Tibial nerve (tissue), 4 donors: ENCODE measurements around the gene PLXNB2. TPM values are rescaled to one million over a fixed set of nuclear protein-coding genes. Genes with fewer than 3 reads are reported as not detected.

Experiments used
- DNase-seq, 2 donors: peaks; one replicate each; pipeline ENCODE4 v3.0.0-alpha.2; 2019; ENCODE audit warnings: low spot score in 2 of 2
- H3K27ac ChIP-seq, 4 donors: fragments of 200-600 bp; sonication (generic) in 3 of 4; one replicate each; pipeline ENCODE4 v1.5.1; 2017 to 2019; ENCODE audit warnings: mild to moderate bottlenecking in 1 of 4
- H3K27me3 ChIP-seq, 2 donors: fragments of 200-600 bp; sonication (generic) in 1 of 2; one replicate each; pipeline versions ENCODE4 v1.5.1 to v1.6.0; 2017 to 2019
- H3K36me3 ChIP-seq, 3 donors: fragments of 200-600 bp; sonication (generic); one replicate each; pipeline ENCODE4 v1.5.1; 2018 to 2019
- H3K4me1 ChIP-seq, 4 donors: fragments of 200-600 bp; sonication (generic) in 3 of 4; one replicate each; pipeline ENCODE4 v1.5.1; 2017 to 2019
- H3K4me3 ChIP-seq, 4 donors: fragments of 200-600 bp; sonication (generic) in 3 of 4; one replicate each; pipeline ENCODE4 v1.5.1; 2017 to 2019; ENCODE audit warnings: mild to moderate bottlenecking in 1 of 4, moderate library complexity in 1 of 4
- H3K9me3 ChIP-seq, 4 donors: fragments of 200-600 bp; sonication (generic) in 3 of 4; one replicate each; pipeline ENCODE4 v1.5.1; 2017 to 2019
- EP300 ChIP-seq, 2 donors: sonication (generic); formaldehyde crosslinking; IDR thresholded peaks; one replicate each; pipeline ENCODE4 v1.6.1; 2017; ENCODE audit warnings: antibody characterized with exemption in 2 of 2, mild to moderate bottlenecking in 1 of 2
- POLR2A ChIP-seq, 2 donors: fragments of 450-650 bp; IDR thresholded peaks; one replicate each; pipeline ENCODE4 v1.6.1; 2017; ENCODE audit warnings: antibody characterized with exemption in 2 of 2, mild to moderate bottlenecking in 2 of 2, moderate library complexity in 2 of 2
- WGBS, 2 donors: methylation state at CpG; one replicate each; pipeline ENCODE4 v1.1.5; 2018; 5-methylcytosine and 5-hydroxymethylcytosine counted together
- total RNA-seq, 4 donors: library from RNA; depleted of rRNA; stranded (reverse); fragments of >200 nt; gene quantifications; one replicate each; pipeline ENCODE4 v1.1.0, GENCODE V29; 2016
- TF ChIP-seq, protein P1 (sequence below), 5 experiments: fragments of 200-600 bp in 3 of 5; fragments of 450-650 bp in 2 of 5; sonication (generic) in 3 of 5; IDR thresholded peaks; one replicate each; pipeline ENCODE4 v1.5.1; 2016 to 2019; ENCODE audit warnings: antibody characterized with exemption in 5 of 5, mild to moderate bottlenecking in 3 of 5, moderate library complexity in 2 of 5

The PLXNB2 gene
- total RNA-seq, 4 donors from 2014 or later, result 135 to 193 (median 165) TPM

DNA sequence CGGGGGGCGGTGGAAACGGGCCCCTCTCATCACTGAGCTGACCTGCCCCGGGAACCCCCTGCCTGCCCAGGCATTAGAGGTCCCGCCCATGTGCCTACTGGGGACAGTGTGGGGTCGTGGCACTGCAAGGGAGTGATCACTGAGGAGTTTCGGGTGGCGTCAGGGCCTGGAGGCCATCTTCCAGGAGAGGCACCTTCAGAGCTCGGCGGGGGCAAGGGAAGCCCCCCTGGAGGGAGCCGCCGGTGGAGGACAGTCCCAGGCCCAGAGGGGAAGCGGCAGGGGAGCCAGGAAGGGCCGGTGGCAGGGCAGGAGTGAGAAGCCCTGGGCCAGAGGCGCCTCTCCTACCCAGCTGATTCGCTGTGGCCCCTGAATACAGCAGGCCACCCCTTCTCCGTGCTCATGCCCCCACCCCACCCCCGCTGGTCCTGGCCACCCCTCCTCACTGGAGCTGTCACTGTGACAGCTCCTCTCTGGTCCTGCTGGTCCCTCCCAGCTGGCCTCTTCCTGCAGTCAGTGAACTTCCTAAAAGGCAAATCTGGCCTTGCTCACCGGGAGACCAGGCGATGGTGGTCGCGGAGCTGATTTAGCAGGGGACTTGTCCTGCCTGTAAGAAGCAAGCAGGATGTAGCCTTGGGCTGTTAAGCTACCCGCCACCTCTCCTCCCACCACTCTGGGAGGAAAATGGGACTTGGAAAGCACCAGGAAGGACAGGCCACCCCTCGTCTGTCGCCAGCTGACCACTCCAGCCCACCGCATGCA, 35.2 kb downstream of the PLXNB2 start:
- H3K9me3 ChIP-seq, result no peaks in the 10 kb centered on the region
- H3K27ac ChIP-seq, result peak overlapping the region in 1 of 4 donors; percentile 64
- peak overlapping the region in 3 of 4 donors; percentile 41 to 66 (median 54) for H3K4me3 ChIP-seq
- no peak for DNase-seq
- peaks cover 0 to 78% (median 42%) of the 10 kb centered on the region in 4 donors for H3K4me1 ChIP-seq
- H3K36me3 ChIP-seq, result peaks cover 0 to 24% (median 4%) of the 10 kb centered on the region in 3 donors
- 48 to 60% methylated on average over 19 to 20 of the region's 26 CpGs for WGBS, 2 donors
- H3K27me3 ChIP-seq, result peaks cover 0 to 15% of the 10 kb centered on the region in 2 donors
- TF ChIP-seq POLR2A (IDR thresholded peaks at IDR 0.05), result no peak
- TF ChIP-seq, protein P1, sequence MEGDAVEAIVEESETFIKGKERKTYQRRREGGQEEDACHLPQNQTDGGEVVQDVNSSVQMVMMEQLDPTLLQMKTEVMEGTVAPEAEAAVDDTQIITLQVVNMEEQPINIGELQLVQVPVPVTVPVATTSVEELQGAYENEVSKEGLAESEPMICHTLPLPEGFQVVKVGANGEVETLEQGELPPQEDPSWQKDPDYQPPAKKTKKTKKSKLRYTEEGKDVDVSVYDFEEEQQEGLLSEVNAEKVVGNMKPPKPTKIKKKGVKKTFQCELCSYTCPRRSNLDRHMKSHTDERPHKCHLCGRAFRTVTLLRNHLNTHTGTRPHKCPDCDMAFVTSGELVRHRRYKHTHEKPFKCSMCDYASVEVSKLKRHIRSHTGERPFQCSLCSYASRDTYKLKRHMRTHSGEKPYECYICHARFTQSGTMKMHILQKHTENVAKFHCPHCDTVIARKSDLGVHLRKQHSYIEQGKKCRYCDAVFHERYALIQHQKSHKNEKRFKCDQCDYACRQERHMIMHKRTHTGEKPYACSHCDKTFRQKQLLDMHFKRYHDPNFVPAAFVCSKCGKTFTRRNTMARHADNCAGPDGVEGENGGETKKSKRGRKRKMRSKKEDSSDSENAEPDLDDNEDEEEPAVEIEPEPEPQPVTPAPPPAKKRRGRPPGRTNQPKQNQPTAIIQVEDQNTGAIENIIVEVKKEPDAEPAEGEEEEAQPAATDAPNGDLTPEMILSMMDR (IDR thresholded peaks at IDR 0.05), result peak in 1 of 5 experiments; percentile 5

DNA sequence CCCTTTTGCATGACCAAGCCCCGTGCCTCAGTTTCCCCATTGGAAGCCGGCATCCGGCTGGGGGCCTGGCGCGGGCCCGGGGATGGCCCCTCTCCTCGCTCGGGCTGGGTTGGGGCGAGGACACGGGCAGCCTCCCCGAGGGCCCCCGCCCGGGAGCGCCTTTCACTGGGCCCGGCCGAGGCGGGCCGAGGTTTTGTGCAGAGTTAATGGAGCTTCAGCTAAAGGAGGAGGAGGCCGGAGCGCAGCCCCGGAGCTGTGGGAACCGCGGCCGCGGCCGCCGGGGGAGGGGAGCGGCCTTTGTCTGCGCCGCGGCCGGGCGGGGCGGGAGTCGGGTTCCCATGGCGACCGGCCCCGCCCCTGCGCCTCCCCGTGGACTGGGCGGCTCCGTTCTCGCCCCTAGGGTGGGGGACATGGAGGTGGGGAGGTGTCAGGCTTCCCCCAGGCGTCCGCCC, 35.9 kb downstream of the PLXNB2 start:
- peaks cover 0 to 81% (median 44%) of the 10 kb centered on the region in 4 donors for H3K4me1 ChIP-seq
- no peak for DNase-seq
- H3K4me3 ChIP-seq, result peak overlapping the region; percentile 18 to 66 (median 48)
- peaks cover 0 to 21% of the 10 kb centered on the region in 2 donors for H3K27me3 ChIP-seq
- H3K36me3 ChIP-seq, result peaks cover 0 to 17% (median 4%) of the 10 kb centered on the region in 3 donors
- TF ChIP-seq, protein P1 (IDR thresholded peaks at IDR 0.05), result no peak
- no peak for TF ChIP-seq POLR2A (IDR thresholded peaks at IDR 0.05)
- TF ChIP-seq EP300 (IDR thresholded peaks at IDR 0.05), result no peak
- peak overlapping the region in 1 of 4 donors; percentile 64 for H3K27ac ChIP-seq
- WGBS, 2 donors, result 0 to 1% methylated on average over 16 to 22 of the region's 45 CpGs
- H3K9me3 ChIP-seq, result no peaks in the 10 kb centered on the region

DNA sequence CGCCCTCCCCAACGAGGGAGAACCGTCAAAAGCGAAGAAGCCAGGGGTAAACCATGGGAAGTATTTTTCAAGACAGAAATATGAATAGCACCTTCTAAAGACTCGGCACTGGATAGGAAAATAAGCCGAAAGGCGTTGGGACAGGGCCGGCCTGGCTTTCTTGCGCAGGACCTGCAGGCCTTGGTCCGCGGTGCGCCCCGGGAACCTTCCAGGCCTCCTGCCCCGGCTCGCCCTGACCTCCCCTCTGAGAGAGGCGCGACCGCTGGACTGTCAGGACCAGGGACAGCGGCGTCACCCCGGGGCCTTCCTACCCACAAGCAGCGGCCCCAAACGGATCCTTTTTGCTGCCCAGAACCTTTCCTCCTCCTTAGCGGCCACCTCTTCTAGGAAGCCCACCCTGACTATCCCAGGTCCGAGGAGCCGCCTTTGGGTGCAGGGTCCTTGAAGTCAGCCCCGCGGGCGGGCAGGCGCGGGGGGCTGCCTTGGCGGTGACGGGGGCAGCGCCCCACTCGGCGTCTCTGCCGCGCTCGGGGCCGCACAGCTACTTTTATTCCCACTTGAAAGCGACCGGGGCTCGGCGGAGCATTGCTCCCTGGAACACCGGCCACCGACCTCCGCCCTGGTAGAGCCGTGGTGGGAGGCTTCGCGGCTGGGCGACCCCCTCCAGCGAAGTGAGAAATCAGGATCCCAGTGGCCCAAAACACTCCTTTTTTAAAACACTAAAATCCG, 36.6 kb downstream of the PLXNB2 start:
- DNase-seq, result peak; percentile 46 to 48
- WGBS, 2 donors, result 2 to 3% methylated on average over 47 to 49 of the region's 53 CpGs
- H3K36me3 ChIP-seq, result peaks cover 0 to 10% (median 4%) of the 10 kb centered on the region in 3 donors

DNA sequence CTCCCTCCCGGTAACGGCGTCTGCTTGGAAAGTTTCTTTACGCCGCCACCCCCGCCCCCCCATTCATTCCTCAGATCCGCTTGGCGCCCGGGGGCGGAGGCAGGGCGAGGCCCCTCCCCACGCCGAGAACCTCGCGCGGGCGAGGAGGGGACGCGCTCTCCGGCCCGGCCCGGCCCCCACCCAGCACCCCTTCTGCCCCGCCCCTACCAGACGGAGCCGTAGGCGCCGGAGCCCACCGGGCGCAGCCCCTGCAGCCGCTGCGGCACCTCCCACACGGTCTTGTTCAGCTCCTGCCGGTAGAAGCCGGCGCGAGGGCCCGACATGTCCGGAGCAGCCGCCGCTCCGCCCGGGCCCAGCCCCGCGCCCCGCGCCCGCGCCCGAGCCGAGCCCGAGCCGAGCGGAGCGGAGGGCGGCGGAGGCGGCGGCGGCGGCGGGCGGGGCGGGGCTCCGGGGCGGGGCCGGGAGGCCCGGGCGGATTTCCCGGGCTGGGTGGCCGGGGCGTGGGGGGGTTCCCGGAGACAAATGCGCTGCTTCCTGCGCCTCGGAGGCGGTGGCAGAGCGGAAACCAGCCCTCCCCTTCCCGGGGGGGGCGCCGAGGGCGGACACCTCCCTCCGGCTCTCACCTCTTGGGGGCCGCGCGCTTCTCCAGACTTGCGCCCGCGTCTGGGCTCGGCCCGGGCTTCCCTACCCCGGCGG, 37.3 kb downstream of the PLXNB2 start, which contains the start of gene MAPK11:
MAPK11 (minus strand) TSS at position 411 of the 696 bp plus-strand sequence; CDS start at position 323, 88 bp downstream.
- DNase-seq, result no peak
- WGBS, 2 donors, result 0% methylated on average over 14 to 30 of the region's 92 CpGs
- Histone ChIP-seq H3K9me3 (no peaks in the 10 kb centered on the region), H3K36me3 (peaks cover 0 to 3% (median 0%) of the 10 kb centered on the region in 3 donors), H3K4me1 (peaks cover 0 to 67% (median 44%) of the 10 kb centered on the region in 4 donors), H3K27ac (peak within 1 kb of the TSS in 3 of 4 donors; percentile 44 to 85 (median 45)), H3K27me3 (peaks cover 0 to 21% of the 10 kb centered on the region in 2 donors), H3K4me3 (peak within 1 kb of the TSS; percentile 41 to 66 (median 50))
- TF ChIP-seq, protein P1 (IDR thresholded peaks at IDR 0.05), result no peak
- TF ChIP-seq POLR2A (IDR thresholded peaks at IDR 0.05), result no peak
- no peak for TF ChIP-seq EP300 (IDR thresholded peaks at IDR 0.05)

More for the DNA sequence above, 36.6 kb downstream of the PLXNB2 start:
- Histone ChIP-seq H3K27me3 (peaks cover 0 to 21% of the 10 kb centered on the region in 2 donors), H3K9me3 (no peaks in the 10 kb centered on the region), H3K27ac (peak overlapping the region in 3 of 4 donors; percentile 41 to 85 (median 45)), H3K4me1 (peaks cover 0 to 74% (median 44%) of the 10 kb centered on the region in 4 donors), H3K4me3 (peak overlapping the region; percentile 41 to 66 (median 50))
- TF ChIP-seq POLR2A (IDR thresholded peaks at IDR 0.05) (no peak), EP300 (IDR thresholded peaks at IDR 0.05) (no peak)
- TF ChIP-seq, protein P1 (IDR thresholded peaks at IDR 0.05), result no peak
